Measurements from ENCODE around the gene NDUFB11. TPM values are rescaled to one million over a fixed set of nuclear protein-coding genes. Genes with fewer than 3 reads are reported as not detected.
A peak's percentile ranks its signal among the peaks of the same experiment; 100 is the strongest.
"Not testable (repeated sequence)": the region's sequence is repeated elsewhere in the genome, so short reads cannot be mapped to it uniquely, and the experiment has no call there.

Gene NDUFB11
- total RNA-seq, 4 donors from 2014 or later = 105 to 172 (median 168) TPM

GRCh38 chrX:47129157-47129898 lies 15.2 kb downstream of the NDUFB11 start:
- peak; percentile 100 for ATAC-seq
- H3K27ac ChIP-seq = peak overlapping the region; percentile 83 to 88 (median 87)
- peaks cover 0 to 4% of the 10 kb centered on the region in 2 donors for H3K4me1 ChIP-seq
- in situ Hi-C loops (cut with MboI; ENCODE audit: low sequenced_read_pairs in 4 of 4) = no loop called here
- intact Hi-C loops (cut with DNase I; ENCODE audit: low total_unique reads) = loop anchor here (1.0 kb wide), 1 partner anchor 15 kb away; the partner anchor contains the start of gene NDUFB11
- H3K36me3 ChIP-seq = no peaks in the 10 kb centered on the region
- H3K9me3 ChIP-seq = no peaks in the 10 kb centered on the region
- peak in 1 of 2 donors; percentile 29 for TF ChIP-seq POLR2A (IDR thresholded peaks at IDR 0.05)
- TF ChIP-seq, protein P1, sequence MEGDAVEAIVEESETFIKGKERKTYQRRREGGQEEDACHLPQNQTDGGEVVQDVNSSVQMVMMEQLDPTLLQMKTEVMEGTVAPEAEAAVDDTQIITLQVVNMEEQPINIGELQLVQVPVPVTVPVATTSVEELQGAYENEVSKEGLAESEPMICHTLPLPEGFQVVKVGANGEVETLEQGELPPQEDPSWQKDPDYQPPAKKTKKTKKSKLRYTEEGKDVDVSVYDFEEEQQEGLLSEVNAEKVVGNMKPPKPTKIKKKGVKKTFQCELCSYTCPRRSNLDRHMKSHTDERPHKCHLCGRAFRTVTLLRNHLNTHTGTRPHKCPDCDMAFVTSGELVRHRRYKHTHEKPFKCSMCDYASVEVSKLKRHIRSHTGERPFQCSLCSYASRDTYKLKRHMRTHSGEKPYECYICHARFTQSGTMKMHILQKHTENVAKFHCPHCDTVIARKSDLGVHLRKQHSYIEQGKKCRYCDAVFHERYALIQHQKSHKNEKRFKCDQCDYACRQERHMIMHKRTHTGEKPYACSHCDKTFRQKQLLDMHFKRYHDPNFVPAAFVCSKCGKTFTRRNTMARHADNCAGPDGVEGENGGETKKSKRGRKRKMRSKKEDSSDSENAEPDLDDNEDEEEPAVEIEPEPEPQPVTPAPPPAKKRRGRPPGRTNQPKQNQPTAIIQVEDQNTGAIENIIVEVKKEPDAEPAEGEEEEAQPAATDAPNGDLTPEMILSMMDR (IDR thresholded peaks at IDR 0.05 in 4 of 5, conservative IDR thresholded peaks at IDR 0.05 in 1 of 5) = no peak
- H3K27me3 ChIP-seq = no peaks in the 10 kb centered on the region
- H3K4me3 ChIP-seq = peak overlapping the region; percentile 62 to 70 (median 70)
- DNase-seq = peak; percentile 84 to 95

DNA sequence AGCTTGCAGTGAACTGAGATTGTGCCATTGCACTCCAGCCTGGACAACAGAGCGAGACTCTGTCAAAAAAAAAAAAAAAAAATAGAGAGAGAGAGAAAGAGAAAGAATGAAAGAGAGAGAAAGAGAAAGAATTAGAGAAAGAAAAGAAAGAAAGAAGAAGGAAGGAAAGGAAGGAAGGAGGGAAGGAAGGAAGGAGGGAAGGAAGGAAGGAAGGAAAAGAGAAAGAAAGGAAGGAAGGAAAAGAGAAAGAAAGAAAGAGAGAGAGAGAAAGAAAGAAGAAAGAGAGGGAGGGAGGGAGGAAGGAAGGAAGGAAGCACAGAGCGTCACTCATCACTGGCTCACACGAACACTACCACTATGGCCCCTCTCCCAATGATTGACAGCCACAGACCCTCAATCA lies 20.0 kb downstream of the NDUFB11 start:
- H3K27me3 ChIP-seq; H3K27ac ChIP-seq; H3K4me3 ChIP-seq; H3K4me1 ChIP-seq; H3K9me3 ChIP-seq; H3K36me3 ChIP-seq; DNase-seq; intact Hi-C loops (cut with DNase I; ENCODE audit: low total_unique reads); in situ Hi-C loops (cut with MboI; ENCODE audit: low sequenced_read_pairs in 4 of 4); ATAC-seq: not testable (repeated sequence)

- intact Hi-C loops (cut with DNase I; ENCODE audit: low total_unique reads); H3K4me1 ChIP-seq; DNase-seq; in situ Hi-C loops (cut with MboI; ENCODE audit: low sequenced_read_pairs in 4 of 4); ATAC-seq; H3K27me3 ChIP-seq; H3K9me3 ChIP-seq; H3K36me3 ChIP-seq; H3K4me3 ChIP-seq; H3K27ac ChIP-seq: not testable (repeated sequence)
These were observed 27.9 kb downstream of the NDUFB11 start for GRCh38 chrX:47116551-47117110.

DNA sequence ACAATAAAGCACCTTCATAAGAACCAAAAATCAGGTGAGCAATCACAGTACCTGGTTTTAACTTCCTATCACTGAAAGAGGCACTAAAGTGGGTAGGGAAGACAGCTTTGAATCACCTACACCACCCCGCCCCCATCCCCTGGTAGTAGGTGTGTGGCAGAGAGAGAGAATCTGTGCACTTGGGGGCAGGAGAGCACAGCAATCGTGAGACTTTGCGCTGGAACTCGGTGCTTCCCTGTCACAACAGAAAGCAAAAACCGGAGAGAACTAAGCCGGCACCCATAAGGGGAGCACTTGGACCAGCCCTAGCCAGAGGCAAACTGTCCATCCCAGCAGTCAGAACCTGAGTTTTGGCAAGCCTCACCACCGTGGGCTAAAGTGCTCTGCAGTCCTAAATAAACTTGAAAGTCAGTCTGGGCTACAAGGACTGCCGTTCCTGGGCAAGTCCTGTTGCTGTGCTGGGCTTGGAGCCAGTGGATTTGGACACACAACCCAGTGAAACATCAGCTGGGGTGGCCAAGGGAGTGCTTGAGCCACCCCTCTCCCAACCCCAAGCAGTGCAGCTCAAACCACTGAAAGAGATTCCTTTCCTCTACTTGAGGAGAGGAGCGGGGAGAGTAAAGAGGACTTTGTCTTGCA lies 32.1 kb downstream of the NDUFB11 start:
- H3K27me3 ChIP-seq = peaks cover 0 to 5% (median 0%) of the 10 kb centered on the region in 3 donors
- no peaks in the 10 kb centered on the region for H3K36me3 ChIP-seq
- TF ChIP-seq, protein P1 (IDR thresholded peaks at IDR 0.05 in 4 of 5, conservative IDR thresholded peaks at IDR 0.05 in 1 of 5) = no peak
- TF ChIP-seq POLR2A (IDR thresholded peaks at IDR 0.05) = no peak
- ATAC-seq = peak in 1 of 2 donors; percentile 58
- peak in 1 of 2 donors; percentile 37 for DNase-seq
- in situ Hi-C loops (cut with MboI; ENCODE audit: low sequenced_read_pairs in 4 of 4) (no loop called here), intact Hi-C loops (cut with DNase I; ENCODE audit: low total_unique reads) (no loop called here)
- peak overlapping the region in 1 of 4 donors; percentile 27 for H3K27ac ChIP-seq
- no peak overlapping the region for H3K4me3 ChIP-seq
- H3K9me3 ChIP-seq = no peaks in the 10 kb centered on the region
- H3K4me1 ChIP-seq = no peaks in the 10 kb centered on the region

- H3K27ac ChIP-seq; H3K4me3 ChIP-seq; H3K27me3 ChIP-seq; ATAC-seq; in situ Hi-C loops (cut with MboI; ENCODE audit: low sequenced_read_pairs in 4 of 4); H3K36me3 ChIP-seq; intact Hi-C loops (cut with DNase I; ENCODE audit: low total_unique reads); DNase-seq; H3K9me3 ChIP-seq; H3K4me1 ChIP-seq: not testable (repeated sequence)
These were observed 33.4 kb downstream of the NDUFB11 start for GRCh38 chrX:47110936-47111615.

DNA sequence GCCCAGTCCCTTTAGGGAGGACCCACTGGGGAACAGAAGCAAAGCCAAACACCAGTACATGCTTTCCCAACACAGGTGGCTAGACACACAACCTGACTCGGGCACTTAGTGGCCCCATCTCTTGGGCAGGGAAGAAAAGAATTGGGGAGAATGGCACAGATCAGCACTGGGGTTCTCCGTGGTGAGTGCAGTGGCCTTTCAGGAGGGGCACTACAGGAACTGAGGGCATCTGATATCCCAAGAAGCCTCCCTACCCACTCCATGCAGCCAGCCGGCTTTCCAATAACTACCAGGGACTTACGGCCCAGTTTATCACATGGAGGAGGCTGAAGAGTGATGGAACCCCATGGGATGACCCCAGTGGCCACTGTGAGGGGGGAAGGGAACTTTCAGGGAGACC lies 43.3 kb downstream of the NDUFB11 start:
- Histone ChIP-seq H3K27me3 (no peaks in the 10 kb centered on the region), H3K4me3 (no peak overlapping the region), H3K4me1 (no peaks in the 10 kb centered on the region), H3K9me3 (no peaks in the 10 kb centered on the region), H3K27ac (no peak overlapping the region), H3K36me3 (no peaks in the 10 kb centered on the region)
- DNase-seq = no peak
- intact Hi-C loops (cut with DNase I; ENCODE audit: low total_unique reads) = no loop called here
- no peak for ATAC-seq
- in situ Hi-C loops (cut with MboI; ENCODE audit: low sequenced_read_pairs in 4 of 4) = no loop called here
- no peak for TF ChIP-seq POLR2A (IDR thresholded peaks at IDR 0.05)
- TF ChIP-seq, protein P1 (IDR thresholded peaks at IDR 0.05 in 4 of 5, conservative IDR thresholded peaks at IDR 0.05 in 1 of 5) = no peak
